Trophoblast cell (in vitro differentiated cells and primary cell): ENCODE data around the gene IRF2BP1.

Experiments used
- DNase-seq, 2 donors: peaks; one replicate each; pipeline ENCODE4 v3.0.0-alpha.2; 2016
- H2AFZ ChIP-seq: 2 replicates; pipeline ENCODE4 v1.6.1; 2013; ENCODE audit warnings: low read length, moderate library complexity, mild to moderate bottlenecking; ENCODE audit not compliant: insufficient read depth, poor library complexity
- H2AK5ac ChIP-seq: 2 replicates; pipeline ENCODE4 v1.6.1; 2013; ENCODE audit warnings: mild to moderate bottlenecking, low read length
- H2BK120ac ChIP-seq: 2 replicates; pipeline ENCODE4 v1.6.1; 2013; ENCODE audit warnings: low read length, mild to moderate bottlenecking, moderate library complexity; ENCODE audit not compliant: insufficient read depth, poor library complexity
- H2BK12ac ChIP-seq: 2 replicates; pipeline ENCODE4 v1.6.1; 2013; ENCODE audit warnings: mild to moderate bottlenecking, low read length, moderate library complexity
- H2BK5ac ChIP-seq: 2 replicates; pipeline ENCODE4 v1.6.1; 2013; ENCODE audit warnings: low read length, low read depth, moderate library complexity, mild to moderate bottlenecking; ENCODE audit not compliant: poor library complexity
- H3K14ac ChIP-seq: 2 replicates; pipeline ENCODE4 v1.6.1; 2013; ENCODE audit warnings: mild to moderate bottlenecking, low read length
- H3K18ac ChIP-seq: 2 replicates; pipeline ENCODE4 v1.6.1; 2013; ENCODE audit warnings: mild to moderate bottlenecking, low read length
- H3K23ac ChIP-seq: 2 replicates; pipeline ENCODE4 v1.6.1; 2013; ENCODE audit warnings: low read length
- H3K27ac ChIP-seq: 2 replicates; pipeline ENCODE4 v1.5.1; 2013; ENCODE audit warnings: low read depth, mild to moderate bottlenecking, inconsistent platforms, low read length, moderate library complexity
- H3K27me3 ChIP-seq: 2 replicates; pipeline ENCODE4 v1.6.1; 2013; ENCODE audit warnings: inconsistent platforms, mild to moderate bottlenecking, low read length, moderate library complexity; ENCODE audit not compliant: insufficient read depth
- H3K36me3 ChIP-seq, 2 experiments: 1 replicate in 1 of 2; 2 replicates in 1 of 2; pipeline ENCODE4 v1.6.1; 2013; ENCODE audit warnings: low read length in 2 of 2, mild to moderate bottlenecking in 2 of 2, moderate library complexity in 1 of 2; ENCODE audit not compliant: insufficient read depth in 2 of 2, control insufficient read depth in 1 of 2
- H3K4ac ChIP-seq: 2 replicates; pipeline ENCODE4 v1.6.1; 2013; ENCODE audit warnings: low read depth, mild to moderate bottlenecking, low read length, moderate library complexity
- H3K4me1 ChIP-seq, 2 experiments: 1 replicate in 1 of 2; 2 replicates in 1 of 2; pipeline ENCODE4 v1.6.1; 2013; ENCODE audit warnings: low read length in 2 of 2, mild to moderate bottlenecking in 2 of 2, moderate library complexity in 1 of 2; ENCODE audit not compliant: insufficient read depth in 2 of 2, control insufficient read depth in 1 of 2
- H3K4me2 ChIP-seq: 2 replicates; pipeline ENCODE4 v1.6.1; 2013; ENCODE audit warnings: inconsistent platforms, mild to moderate bottlenecking, low read length, moderate library complexity
- H3K4me3 ChIP-seq: 2 replicates; pipeline ENCODE4 v1.5.1; 2013; ENCODE audit warnings: mild to moderate bottlenecking, low read depth, low read length, inconsistent platforms
- H3K79me1 ChIP-seq: one replicate; pipeline ENCODE4 v1.6.1; 2013; ENCODE audit warnings: low read length
- H3K79me2 ChIP-seq: 2 replicates; pipeline ENCODE4 v1.6.1; 2013; ENCODE audit warnings: low read length, mild to moderate bottlenecking; ENCODE audit not compliant: control insufficient read depth, insufficient read depth, poor library complexity
- H3K9ac ChIP-seq: 2 replicates; pipeline ENCODE4 v1.6.1; 2013; ENCODE audit warnings: mild to moderate bottlenecking, low read length
- H3K9me3 ChIP-seq: 2 replicates; pipeline ENCODE4 v1.6.1; 2013; ENCODE audit warnings: low read depth, mild to moderate bottlenecking, control low read depth, inconsistent platforms, low read length; ENCODE audit not compliant: insufficient read depth
- H4K12ac ChIP-seq: 2 replicates; pipeline ENCODE4 v1.6.1; 2013; ENCODE audit warnings: low read depth, mild to moderate bottlenecking, low read length, moderate library complexity
- H4K8ac ChIP-seq: 2 replicates; pipeline ENCODE4 v1.6.1; 2013; ENCODE audit warnings: low read depth, mild to moderate bottlenecking, low read length, moderate library complexity
- H4K91ac ChIP-seq: one replicate; pipeline ENCODE4 v1.6.1; 2013; ENCODE audit warnings: low read depth, mild to moderate bottlenecking, low read length, moderate library complexity
- WGBS: extraction: QIAGEN DNeasy Blood & Tissue Kit; methylation state at CpG from one replicate; pipeline ENCODE4 v1.1.7; 2013; ENCODE audit warnings: missing lambda C conversion rate; ENCODE audit not compliant: insufficient read length, insufficient coverage; ENCODE audit errors: extremely low coverage; 5-methylcytosine and 5-hydroxymethylcytosine counted together

IRF2BP1 gene

GRCh38 chr19:45931055-45931454 is 45.1 kb upstream of the IRF2BP1 start:
- H4K8ac ChIP-seq, result no peak overlapping the region
- H4K91ac ChIP-seq, result no peak overlapping the region
- DNase-seq, result no peak
- H3K36me3 ChIP-seq, result no peaks in the 10 kb centered on the region
- no peak overlapping the region for H3K27ac ChIP-seq
- H2AK5ac ChIP-seq, result no peak overlapping the region
- no peak overlapping the region for H2BK12ac ChIP-seq
- H2BK5ac ChIP-seq, result no peak overlapping the region
- no peak overlapping the region for H2AFZ ChIP-seq
- peaks cover 2 to 5% of the 10 kb centered on the region in 2 experiments for H3K4me1 ChIP-seq
- no peak overlapping the region for H3K23ac ChIP-seq
- H4K12ac ChIP-seq, result no peak overlapping the region
- H3K9me3 ChIP-seq, result peaks cover 2% of the 10 kb centered on the region
- WGBS, result no CpG with 5 or more reads among the region's 3 CpGs
- H3K27me3 ChIP-seq, result no peaks in the 10 kb centered on the region
- no peaks in the 10 kb centered on the region for H3K79me2 ChIP-seq
- H3K18ac ChIP-seq, result no peak overlapping the region
- H2BK120ac ChIP-seq, result no peak overlapping the region
- no peak overlapping the region for H3K4me2 ChIP-seq
- peaks cover 3% of the 10 kb centered on the region for H3K79me1 ChIP-seq
- H3K14ac ChIP-seq, result no peak overlapping the region
- no peak overlapping the region for H3K9ac ChIP-seq
- no peak overlapping the region for H3K4me3 ChIP-seq
- H3K4ac ChIP-seq, result no peak overlapping the region

GRCh38 chr19:45929247-45929646 is 43.3 kb upstream of the IRF2BP1 start:
- no CpG with 5 or more reads among the region's 2 CpGs for WGBS
- H2BK12ac ChIP-seq, result no peak overlapping the region
- H4K8ac ChIP-seq, result no peak overlapping the region
- H3K4me2 ChIP-seq, result no peak overlapping the region
- H3K23ac ChIP-seq, result no peak overlapping the region
- H3K9me3 ChIP-seq, result no peaks in the 10 kb centered on the region
- H3K27ac ChIP-seq, result no peak overlapping the region
- H3K4me1 ChIP-seq, result peaks cover 5 to 9% of the 10 kb centered on the region in 2 experiments
- no peak overlapping the region for H2BK5ac ChIP-seq
- no peaks in the 10 kb centered on the region for H3K79me2 ChIP-seq
- H2AK5ac ChIP-seq, result no peak overlapping the region
- no peaks in the 10 kb centered on the region for H3K36me3 ChIP-seq
- peaks cover 3% of the 10 kb centered on the region for H3K79me1 ChIP-seq
- no peaks in the 10 kb centered on the region for H3K27me3 ChIP-seq
- no peak overlapping the region for H3K4ac ChIP-seq
- no peak overlapping the region for H2AFZ ChIP-seq
- no peak overlapping the region for H2BK120ac ChIP-seq
- no peak overlapping the region for H4K12ac ChIP-seq
- H3K14ac ChIP-seq, result no peak overlapping the region
- H4K91ac ChIP-seq, result no peak overlapping the region
- no peak overlapping the region for H3K18ac ChIP-seq
- H3K4me3 ChIP-seq, result no peak overlapping the region
- DNase-seq, result no peak
- H3K9ac ChIP-seq, result no peak overlapping the region

GRCh38 chr19:45927565-45928261 is 41.8 kb upstream of the IRF2BP1 start:
- Histone ChIP-seq H3K4me2 (peak overlapping the region; percentile 52), H2BK12ac (no peak overlapping the region), H3K27ac (no peak overlapping the region), H2AFZ (no peak overlapping the region), H2BK120ac (no peak overlapping the region), H3K79me2 (no peaks in the 10 kb centered on the region), H3K9me3 (no peaks in the 10 kb centered on the region), H3K4me1 (peaks cover 5 to 9% of the 10 kb centered on the region in 2 experiments), H4K91ac (peak overlapping the region; percentile 13), H3K18ac (no peak overlapping the region), H3K79me1 (peaks cover 3% of the 10 kb centered on the region), H3K4me3 (no peak overlapping the region), H3K36me3 (no peaks in the 10 kb centered on the region), H4K12ac (peak overlapping the region; percentile 16), H3K9ac (no peak overlapping the region), H3K23ac (no peak overlapping the region), H2AK5ac (no peak overlapping the region), H3K14ac (no peak overlapping the region), H2BK5ac (no peak overlapping the region), H3K27me3 (no peaks in the 10 kb centered on the region), H3K4ac (no peak overlapping the region), H4K8ac (peak overlapping the region; percentile 39)
- peak; percentile 95 to 99 for DNase-seq
- no CpG with 5 or more reads among the region's 33 CpGs for whole genome bisulfite sequencing

GRCh38 chr19:45924891-45925447 is 39.0 kb upstream of the IRF2BP1 start:
- Histone ChIP-seq H3K23ac (no peak overlapping the region), H3K4me2 (no peak overlapping the region), H3K14ac (no peak overlapping the region), H3K9ac (no peak overlapping the region), H2AFZ (no peak overlapping the region), H3K4me3 (no peak overlapping the region), H3K27ac (no peak overlapping the region), H2BK5ac (no peak overlapping the region), H2BK12ac (no peak overlapping the region), H3K4ac (no peak overlapping the region), H3K9me3 (no peaks in the 10 kb centered on the region), H4K12ac (no peak overlapping the region), H4K91ac (no peak overlapping the region), H2AK5ac (no peak overlapping the region), H3K18ac (no peak overlapping the region), H3K27me3 (no peaks in the 10 kb centered on the region), H2BK120ac (no peak overlapping the region), H3K4me1 (peaks cover 5 to 9% of the 10 kb centered on the region in 2 experiments), H3K36me3 (no peaks in the 10 kb centered on the region), H3K79me2 (no peaks in the 10 kb centered on the region), H4K8ac (no peak overlapping the region), H3K79me1 (peaks cover 3% of the 10 kb centered on the region)
- peak; percentile 65 to 85 for DNase-seq
- no CpG with 5 or more reads among the region's 6 CpGs for WGBS
